HFF-Myc (cell line): ENCODE results near the gene ACAN.

ENCODE experiments used
- DNase-seq: peaks from one replicate; pipeline ENCODE4 v3.0.0-alpha.2; 2011; ENCODE audit warnings: low read depth; ENCODE audit errors: extremely low read depth
- H3K4me3 ChIP-seq: replicated peaks from 2 replicates; pipeline ENCODE4 v1.5.1; 2011; ENCODE audit warnings: low read depth, mild to moderate bottlenecking, control low read depth, low read length
- CTCF ChIP-seq: IDR thresholded peaks from 2 replicates; pipeline ENCODE4 v1.5.1; 2012; ENCODE audit warnings: mild to moderate bottlenecking, low read depth, low read length, control low read depth; ENCODE audit errors: missing control alignments

Gene ACAN

GRCh38 chr15:88788036-88788435 lies 15.2 kb upstream of the ACAN start:
- no peak for TF ChIP-seq CTCF
- no peak overlapping the region for H3K4me3 ChIP-seq
- no peak for DNase-seq

- DNase-seq = no peak
- TF ChIP-seq CTCF = no peak
- no peak overlapping the region for H3K4me3 ChIP-seq
Observed at GRCh38 chr15:88788816-88789215, 14.4 kb upstream of the ACAN start.

GRCh38 chr15:88790486-88790885 lies 12.8 kb upstream of the ACAN start:
- TF ChIP-seq CTCF = no peak
- no peak for DNase-seq
- H3K4me3 ChIP-seq = no peak overlapping the region

GRCh38 chr15:88791637-88792036 lies 11.6 kb upstream of the ACAN start:
- DNase-seq = no peak
- TF ChIP-seq CTCF = no peak
- H3K4me3 ChIP-seq = no peak overlapping the region

- H3K4me3 ChIP-seq = no peak overlapping the region
- no peak for TF ChIP-seq CTCF
- no peak for DNase-seq
Observed at GRCh38 chr15:88792342-88793282, 10.6 kb upstream of the ACAN start.

- TF ChIP-seq CTCF = no peak
- DNase-seq = no peak
Observed at GRCh38 chr15:88794001-88794400, 9.2 kb upstream of the ACAN start.

More at GRCh38 chr15:88794001-88794400, 9.2 kb upstream of the ACAN start:
- no peak overlapping the region for H3K4me3 ChIP-seq
